K562 (cell line): ENCODE measurements around the gene CD46. TPM values are rescaled to one million over a fixed set of nuclear protein-coding genes. Genes with fewer than 3 reads are reported as not detected.

Source experiments
- AFF1 ChIP-seq, 2 experiments: fragments of 450-650 bp; IDR thresholded peaks; 2 replicates each; pipeline ENCODE4 v1.6.1; 2018; ENCODE audit warnings: mild to moderate bottlenecking in 2 of 2, low read depth in 1 of 2; ENCODE audit not compliant: partially characterized antibody in 2 of 2
- CEBPG ChIP-seq, 3 experiments: fragments of 200-800 bp in 1 of 3; sonication (Bioruptor generic) in 1 of 3; sonication (generic) in 1 of 3; formaldehyde crosslinking in 1 of 3; IDR thresholded peaks in 2 of 3; conservative IDR thresholded peaks in 1 of 3; 2 replicates each; pipeline versions ENCODE4 v1.6.1 to v1.8.0; 2016 to 2022; ENCODE audit warnings: missing compliant biosample characterization in 2 of 3, missing genetic modification characterization in 2 of 3, mild to moderate bottlenecking in 1 of 3, missing genetic modification reagents in 1 of 3
- CREM ChIP-seq: IDR thresholded peaks from 2 replicates; pipeline ENCODE4 v1.6.1; 2014; ENCODE audit warnings: antibody characterized with exemption, low read depth
- FOS ChIP-seq: IDR thresholded peaks from 3 replicates; pipeline ENCODE4 v1.6.1; 2011; ENCODE audit not compliant: insufficient read length; ENCODE audit errors: extremely low read depth
- FOSL1 ChIP-seq: fragments of 200-800 bp; sonication (Bioruptor generic); conservative IDR thresholded peaks from 2 replicates; pipeline ENCODE4 v1.6.1; 2016; ENCODE audit warnings: missing genetic modification characterization, missing compliant biosample characterization
- FOXA1 ChIP-seq: fragments of 450-650 bp; IDR thresholded peaks from 2 replicates; pipeline ENCODE4 v1.6.1; 2016; ENCODE audit warnings: mild to moderate bottlenecking, borderline replicate concordance
- GTF2A2 ChIP-seq: IDR thresholded peaks from 2 replicates; pipeline ENCODE4 v1.6.1; 2016; ENCODE audit warnings: mild to moderate bottlenecking, missing genetic modification characterization, missing compliant biosample characterization
- MAFK ChIP-seq: IDR thresholded peaks from 2 replicates; pipeline ENCODE4 v1.6.1; 2011; ENCODE audit warnings: low read length, improper control_type of control experiment
- MYNN ChIP-seq, 2 experiments: sonication (generic); formaldehyde crosslinking in 1 of 2; IDR thresholded peaks; 2 replicates each; pipeline versions ENCODE4 v1.5.0 to v1.6.1; 2016 to 2020; ENCODE audit warnings: antibody characterized with exemption in 1 of 2, missing genetic modification reagents in 1 of 2
- NR2C2 ChIP-seq, 2 experiments: fragments of 200-800 bp in 1 of 2; sonication (Bioruptor generic) in 1 of 2; sonication (generic) in 1 of 2; formaldehyde crosslinking in 1 of 2; IDR thresholded peaks; 2 replicates each; pipeline versions ENCODE4 v1.6.1 to v1.8.0; 2016 to 2022; ENCODE audit warnings: mild to moderate bottlenecking in 1 of 2, missing compliant biosample characterization in 1 of 2, missing genetic modification characterization in 1 of 2, missing genetic modification reagents in 1 of 2
- SAFB2 ChIP-seq: fragments of 200-400 bp; formaldehyde crosslinking; IDR thresholded peaks from 2 replicates; pipeline ENCODE4 v1.6.1; 2018; ENCODE audit warnings: borderline replicate concordance, low read length, low read depth, moderate library complexity; ENCODE audit not compliant: severe bottlenecking
- SMAD1 ChIP-seq: fragments of 150-350 bp; IDR thresholded peaks from 2 replicates; pipeline ENCODE4 v1.6.1; 2014; ENCODE audit warnings: low read length, low read depth; ENCODE audit not compliant: partially characterized antibody
- TSC22D4 ChIP-seq: fragments of 450-650 bp; IDR thresholded peaks from 2 replicates; pipeline ENCODE4 v1.6.1; 2016; ENCODE audit warnings: missing genetic modification characterization, missing biosample characterization, control low read depth
- ZNF124 ChIP-seq: sonication (generic); formaldehyde crosslinking; IDR thresholded peaks from 2 replicates; pipeline ENCODE4 v1.8.1; 2022; ENCODE audit warnings: missing genetic modification reagents
- ZNF583 ChIP-seq: fragments of 250-450 bp; sonication (Bioruptor Pico); IDR thresholded peaks from 2 replicates; pipeline ENCODE4 v1.4.0; 2020
- ZSCAN32 ChIP-seq: fragments of 450-650 bp; formaldehyde crosslinking; IDR thresholded peaks from 2 replicates; pipeline ENCODE4 v1.4.0; 2020; ENCODE audit warnings: mild to moderate bottlenecking, moderate library complexity
- polyA plus RNA-seq, 8 experiments: library from polyadenylated mRNA; depleted of rRNA in 4 of 8; stranded (reverse) in 5 of 8; unstranded in 3 of 8; fragments of >200 nt; fragmentation: Nextera tagmentation in 2 of 8; fragmentation: Illumina TruSeq in 1 of 8; extraction: Ambion mirVana in 2 of 8; extraction: Trizol in 1 of 8; gene quantifications; 2 replicates each; pipeline versions ENCODE4 v1.2.1 to v1.2.3, GENCODE V29; 2011 to 2014; ENCODE audit warnings: inconsistent platforms in 1 of 8, missing spikeins in 1 of 8
- total RNA-seq, 7 experiments: library from RNA; depleted of rRNA in 6 of 7; stranded (reverse); fragments of >200 nt in 6 of 7; fragmentation: Illumina TruSeq in 2 of 7; extraction: Trizol in 2 of 7; gene quantifications; 2 replicates each; pipeline versions ENCODE4 v1.2.1 to v1.2.3, GENCODE V29; 2011 to 2021; ENCODE audit warnings: low replicate concordance in 1 of 7
- TF ChIP-seq, protein P1 (sequence below), 2 experiments: fragments of 450-650 bp; IDR thresholded peaks; 2 replicates each; pipeline ENCODE4 v1.6.1; 2016
- TF ChIP-seq, protein P2 (sequence below): sonication (generic); formaldehyde crosslinking; IDR thresholded peaks from 2 replicates; pipeline ENCODE4 v1.8.0; 2023; ENCODE audit warnings: mild to moderate bottlenecking, missing genetic modification reagents

The CD46 gene
- total and polyA plus RNA-seq, 9 of the 15 experiments (the other 6 are each of a cell fraction or from before 2014, with no cell fraction given), result 87.9 to 374 (median 156) TPM

GRCh38 chr1:207815913-207816291 is 64.0 kb downstream of the CD46 start (continued):
- no peak for TF ChIP-seq AFF1 (IDR thresholded peaks at IDR 0.05; ENCODE audit: low read depth in 1 of 2, partially characterized antibody in 2 of 2)
- TF ChIP-seq SMAD1, result no peak
- TF ChIP-seq MYNN (IDR thresholded peaks at IDR 0.05), result no peak
- no peak for TF ChIP-seq MYNN (CRISPR knock-in tag; IDR thresholded peaks at IDR 0.05)
- no peak for TF ChIP-seq ZNF124 (CRISPR knock-in tag)
- TF ChIP-seq FOSL1 (tag), result peak; percentile 91
- 0 out of 2 replicates have a peak, but pooled peaks have one; percentile 9 for TF ChIP-seq CEBPG (CRISPR knock-in tag; IDR thresholded peaks at IDR 0.05)
- TF ChIP-seq CEBPG (tag; conservative IDR thresholded peaks at IDR 0.05 in 1 of 2, IDR thresholded peaks at IDR 0.05 in 1 of 2), result no peak
- TF ChIP-seq, protein P1, sequence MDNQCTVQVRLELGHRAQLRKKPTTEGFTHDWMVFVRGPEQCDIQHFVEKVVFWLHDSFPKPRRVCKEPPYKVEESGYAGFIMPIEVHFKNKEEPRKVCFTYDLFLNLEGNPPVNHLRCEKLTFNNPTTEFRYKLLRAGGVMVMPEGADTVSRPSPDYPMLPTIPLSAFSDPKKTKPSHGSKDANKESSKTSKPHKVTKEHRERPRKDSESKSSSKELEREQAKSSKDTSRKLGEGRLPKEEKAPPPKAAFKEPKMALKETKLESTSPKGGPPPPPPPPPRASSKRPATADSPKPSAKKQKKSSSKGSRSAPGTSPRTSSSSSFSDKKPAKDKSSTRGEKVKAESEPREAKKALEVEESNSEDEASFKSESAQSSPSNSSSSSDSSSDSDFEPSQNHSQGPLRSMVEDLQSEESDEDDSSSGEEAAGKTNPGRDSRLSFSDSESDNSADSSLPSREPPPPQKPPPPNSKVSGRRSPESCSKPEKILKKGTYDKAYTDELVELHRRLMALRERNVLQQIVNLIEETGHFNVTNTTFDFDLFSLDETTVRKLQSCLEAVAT (IDR thresholded peaks at IDR 0.05), result peak in 1 of 2 experiments; percentile 96; a peak in 2 of 4 replicates
- 0 out of 2 replicates have a peak, but pooled peaks have one; percentile 42 for TF ChIP-seq CREM
- TF ChIP-seq FOS, result peak; percentile 2
- TF ChIP-seq MAFK, result peak; percentile 21; the same call in 1 of the 2 replicates
- TF ChIP-seq TSC22D4 (tag), result no peak
- TF ChIP-seq GTF2A2 (tag), result no peak
- TF ChIP-seq NR2C2 (CRISPR knock-in tag; IDR thresholded peaks at IDR 0.05), result 0 out of 2 replicates have a peak, but pooled peaks have one; percentile 5
- TF ChIP-seq NR2C2 (tag; IDR thresholded peaks at IDR 0.05), result no peak
- TF ChIP-seq FOXA1, result no peak
- TF ChIP-seq, protein P2, sequence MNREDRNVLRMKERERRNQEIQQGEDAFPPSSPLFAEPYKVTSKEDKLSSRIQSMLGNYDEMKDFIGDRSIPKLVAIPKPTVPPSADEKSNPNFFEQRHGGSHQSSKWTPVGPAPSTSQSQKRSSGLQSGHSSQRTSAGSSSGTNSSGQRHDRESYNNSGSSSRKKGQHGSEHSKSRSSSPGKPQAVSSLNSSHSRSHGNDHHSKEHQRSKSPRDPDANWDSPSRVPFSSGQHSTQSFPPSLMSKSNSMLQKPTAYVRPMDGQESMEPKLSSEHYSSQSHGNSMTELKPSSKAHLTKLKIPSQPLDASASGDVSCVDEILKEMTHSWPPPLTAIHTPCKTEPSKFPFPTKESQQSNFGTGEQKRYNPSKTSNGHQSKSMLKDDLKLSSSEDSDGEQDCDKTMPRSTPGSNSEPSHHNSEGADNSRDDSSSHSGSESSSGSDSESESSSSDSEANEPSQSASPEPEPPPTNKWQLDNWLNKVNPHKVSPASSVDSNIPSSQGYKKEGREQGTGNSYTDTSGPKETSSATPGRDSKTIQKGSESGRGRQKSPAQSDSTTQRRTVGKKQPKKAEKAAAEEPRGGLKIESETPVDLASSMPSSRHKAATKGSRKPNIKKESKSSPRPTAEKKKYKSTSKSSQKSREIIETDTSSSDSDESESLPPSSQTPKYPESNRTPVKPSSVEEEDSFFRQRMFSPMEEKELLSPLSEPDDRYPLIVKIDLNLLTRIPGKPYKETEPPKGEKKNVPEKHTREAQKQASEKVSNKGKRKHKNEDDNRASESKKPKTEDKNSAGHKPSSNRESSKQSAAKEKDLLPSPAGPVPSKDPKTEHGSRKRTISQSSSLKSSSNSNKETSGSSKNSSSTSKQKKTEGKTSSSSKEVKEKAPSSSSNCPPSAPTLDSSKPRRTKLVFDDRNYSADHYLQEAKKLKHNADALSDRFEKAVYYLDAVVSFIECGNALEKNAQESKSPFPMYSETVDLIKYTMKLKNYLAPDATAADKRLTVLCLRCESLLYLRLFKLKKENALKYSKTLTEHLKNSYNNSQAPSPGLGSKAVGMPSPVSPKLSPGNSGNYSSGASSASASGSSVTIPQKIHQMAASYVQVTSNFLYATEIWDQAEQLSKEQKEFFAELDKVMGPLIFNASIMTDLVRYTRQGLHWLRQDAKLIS, result no peak
- 0 out of 2 replicates have a peak, but pooled peaks have one; percentile 22 for TF ChIP-seq ZNF583 (CRISPR knock-in tag)
- 0 out of 2 replicates have a peak, but pooled peaks have one; percentile 23 for TF ChIP-seq ZSCAN32 (CRISPR knock-in tag)
- no peak for TF ChIP-seq SAFB2
